ENCODE measurements around the gene AP4M1. TPM values are rescaled to one million over a fixed set of nuclear protein-coding genes. Genes with fewer than 3 reads are reported as not detected.

Gene AP4M1
- total and polyA plus RNA-seq, 9 of the 15 experiments (the other 6 are each of a cell fraction or from before 2014, with no cell fraction given) = 1.3 to 30.9 (median 14.1) TPM

- TF ChIP-seq ZNF3 (CRISPR knock-in tag; IDR thresholded peaks at IDR 0.05) (no peak), HMG20B (CRISPR knock-in tag; IDR thresholded peaks at IDR 0.05) (no peak), DPF2 (IDR thresholded peaks at IDR 0.05) (peak; percentile 69; the same call in 1 of the 2 replicates), MTA2 (IDR thresholded peaks at IDR 0.05; ENCODE audit: low read depth) (peak; percentile 86), ZBTB26 (CRISPR knock-in tag; IDR thresholded peaks at IDR 0.05) (no peak), TAF9B (IDR thresholded peaks at IDR 0.05; ENCODE audit: partially characterized antibody) (peak; percentile 91), KDM5B (IDR thresholded peaks at IDR 0.05; ENCODE audit: insufficient replicate concordance, low read depth, low read length) (no peak), KLF6 (CRISPR knock-in tag; IDR thresholded peaks at IDR 0.05; ENCODE audit: borderline replicate concordance) (no peak), ZNF146 (CRISPR knock-in tag; IDR thresholded peaks at IDR 0.05; ENCODE audit: unreplicated experiment) (no peak), GATA2 (CRISPR knock-in tag; IDR thresholded peaks at IDR 0.05) (peak; percentile 85), RBFOX2 (IDR thresholded peaks at IDR 0.05; ENCODE audit: low read depth, low read length) (no peak), NKRF (IDR thresholded peaks at IDR 0.05; ENCODE audit: borderline replicate concordance) (peak; percentile 60; the same call in 1 of the 2 replicates), HLTF (IDR thresholded peaks at IDR 0.05) (peak; percentile 44; the same call in 1 of the 2 replicates), KLF16 (IDR thresholded peaks at IDR 0.05) (0 out of 2 replicates have a peak, but pooled peaks have one; percentile 33), ZNF407 (IDR thresholded peaks at IDR 0.05; ENCODE audit: low read depth) (peak; percentile 49; the same call in 1 of the 2 replicates), BRF1 (IDR thresholded peaks at IDR 0.05; ENCODE audit: borderline replicate concordance, extremely low read depth, insufficient read length) (no peak), BRCA1 (IDR thresholded peaks at IDR 0.05) (no peak), BRCA1 (CRISPR knock-in tag; IDR thresholded peaks at IDR 0.05) (no peak), CHCHD3 (CRISPR knock-in tag; IDR thresholded peaks at IDR 0.05) (no peak)
These were observed 39.8 kb upstream of the AP4M1 start (continued) for GRCh38 chr7:100061518-100062193.

All from K562 (cell line).